Ovary (tissue), 3 donors: ENCODE measurements around the gene ZNF423.

ENCODE experiments used
- POLR2A ChIP-seq: fragments of 450-650 bp; IDR thresholded peaks from one replicate; pipeline ENCODE4 v1.6.1; 2017; ENCODE audit warnings: antibody characterized with exemption, mild to moderate bottlenecking, moderate library complexity
- TF ChIP-seq, protein P1 (sequence below), 3 donors: fragments of 450-650 bp in 2 of 3; fragments of 200-600 bp in 1 of 3; IDR thresholded peaks; one replicate each; pipeline versions ENCODE4 v1.5.1 to v1.8.0; 2016 to 2022; ENCODE audit warnings: antibody characterized with exemption in 3 of 3, mild to moderate bottlenecking in 1 of 3
- donor health status: DM: no; HTN: no; CAD: no.

DNA sequence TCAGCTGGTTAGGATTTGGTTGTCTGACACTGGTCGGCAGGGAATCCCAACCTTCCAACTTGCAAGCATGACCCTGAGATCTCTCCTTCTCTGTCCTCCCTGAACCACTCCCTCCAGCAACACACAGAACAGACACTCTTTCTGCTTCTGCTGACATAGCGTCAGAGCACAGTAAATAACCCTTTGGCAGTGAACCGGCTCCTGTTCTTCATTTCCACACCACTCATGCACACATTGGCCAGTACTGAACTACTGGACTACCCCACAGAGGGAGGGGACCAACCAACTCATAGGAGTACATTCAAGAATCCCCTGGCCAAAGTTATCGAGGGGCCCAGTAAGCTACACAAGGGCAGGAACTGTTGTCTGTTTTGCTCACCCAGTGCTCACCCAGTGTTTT lies 138.2 kb downstream of the ZNF423 start:
- TF ChIP-seq, protein P1, sequence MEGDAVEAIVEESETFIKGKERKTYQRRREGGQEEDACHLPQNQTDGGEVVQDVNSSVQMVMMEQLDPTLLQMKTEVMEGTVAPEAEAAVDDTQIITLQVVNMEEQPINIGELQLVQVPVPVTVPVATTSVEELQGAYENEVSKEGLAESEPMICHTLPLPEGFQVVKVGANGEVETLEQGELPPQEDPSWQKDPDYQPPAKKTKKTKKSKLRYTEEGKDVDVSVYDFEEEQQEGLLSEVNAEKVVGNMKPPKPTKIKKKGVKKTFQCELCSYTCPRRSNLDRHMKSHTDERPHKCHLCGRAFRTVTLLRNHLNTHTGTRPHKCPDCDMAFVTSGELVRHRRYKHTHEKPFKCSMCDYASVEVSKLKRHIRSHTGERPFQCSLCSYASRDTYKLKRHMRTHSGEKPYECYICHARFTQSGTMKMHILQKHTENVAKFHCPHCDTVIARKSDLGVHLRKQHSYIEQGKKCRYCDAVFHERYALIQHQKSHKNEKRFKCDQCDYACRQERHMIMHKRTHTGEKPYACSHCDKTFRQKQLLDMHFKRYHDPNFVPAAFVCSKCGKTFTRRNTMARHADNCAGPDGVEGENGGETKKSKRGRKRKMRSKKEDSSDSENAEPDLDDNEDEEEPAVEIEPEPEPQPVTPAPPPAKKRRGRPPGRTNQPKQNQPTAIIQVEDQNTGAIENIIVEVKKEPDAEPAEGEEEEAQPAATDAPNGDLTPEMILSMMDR (IDR thresholded peaks at IDR 0.05) = no peak
- no peak for TF ChIP-seq POLR2A
